HG02970 (cell line): Measurements from ENCODE around the gene NPIPA7.
"Not testable (repeated sequence)": the region's sequence is repeated elsewhere in the genome, so short reads cannot be mapped to it uniquely, and the experiment has no call there.

ENCODE experiments used
- ATAC-seq: cut with Tn5 transposase; IDR thresholded peaks from one replicate; pipeline ENCODE4 v1.9.1; 2021; ENCODE audit warnings: mild to moderate bottlenecking, moderate library complexity, moderate number of reproducible peaks; ENCODE audit not compliant: unreplicated experiment, low FRiP score

NPIPA7 gene

DNA sequence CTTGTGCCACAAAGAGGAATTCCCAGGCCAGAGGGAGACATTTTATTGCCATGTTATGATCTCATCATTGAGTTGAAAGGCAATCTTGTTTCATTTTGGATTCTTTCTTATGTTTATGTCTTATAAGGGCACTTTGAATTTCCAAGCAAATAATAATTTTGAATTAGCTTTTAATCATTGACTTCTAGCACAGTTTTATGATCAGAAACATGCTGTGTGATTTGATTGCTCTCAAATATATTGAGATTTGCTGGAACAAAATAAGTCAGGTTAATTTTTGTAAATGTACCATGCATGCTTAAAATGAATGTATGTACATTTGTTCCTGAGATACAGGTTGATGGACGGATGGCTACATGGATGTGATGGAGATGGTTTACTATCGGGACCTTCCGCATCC is at the start of gene NPIPA7:
TSS of gene NPIPA7 (plus strand) at position 301 of the 400 bp plus-strand sequence. CDS start 105 bp downstream, outside the sequence.
- ATAC-seq, result not testable (repeated sequence)

DNA sequence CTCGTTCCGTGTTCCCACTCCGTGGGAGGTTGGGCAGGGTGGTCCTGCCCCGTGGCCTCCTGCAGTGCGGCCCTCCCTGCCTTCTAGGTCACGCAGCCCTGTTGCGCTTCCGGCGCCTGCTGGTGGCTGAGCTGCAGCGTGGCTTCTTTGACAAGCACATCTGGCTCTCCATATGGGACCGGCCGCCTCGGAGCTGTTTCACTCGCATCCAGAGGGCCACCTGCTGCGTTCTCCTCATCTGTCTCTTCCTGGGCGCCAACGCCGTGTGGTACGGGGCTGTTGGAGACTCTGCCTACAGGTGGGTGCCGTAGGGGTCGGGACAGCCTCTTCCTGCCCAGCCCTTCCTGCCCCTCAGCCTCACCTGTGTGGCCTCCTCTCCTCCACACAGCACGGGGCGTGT is 47.5 kb upstream of the NPIPA7 start:
- ATAC-seq, result not testable (repeated sequence)

DNA sequence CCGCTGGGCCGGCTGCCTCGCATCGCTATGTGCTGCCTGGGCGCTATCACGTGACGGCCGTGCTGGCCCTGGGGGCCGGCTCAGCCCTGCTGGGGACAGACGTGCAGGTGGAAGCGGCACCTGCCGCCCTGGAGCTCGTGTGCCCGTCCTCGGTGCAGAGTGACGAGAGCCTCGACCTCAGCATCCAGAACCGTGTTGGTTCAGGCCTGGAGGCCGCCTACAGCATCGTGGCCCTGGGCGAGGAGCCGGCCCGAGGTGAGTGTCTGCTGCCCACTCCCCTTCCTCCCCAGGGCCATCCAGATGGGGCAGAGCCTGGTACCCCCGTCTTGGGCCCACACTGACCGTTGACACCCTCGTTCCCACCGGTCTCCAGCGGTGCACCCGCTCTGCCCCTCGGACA is 21.4 kb upstream of the NPIPA7 start:
- not testable (repeated sequence) for ATAC-seq

DNA sequence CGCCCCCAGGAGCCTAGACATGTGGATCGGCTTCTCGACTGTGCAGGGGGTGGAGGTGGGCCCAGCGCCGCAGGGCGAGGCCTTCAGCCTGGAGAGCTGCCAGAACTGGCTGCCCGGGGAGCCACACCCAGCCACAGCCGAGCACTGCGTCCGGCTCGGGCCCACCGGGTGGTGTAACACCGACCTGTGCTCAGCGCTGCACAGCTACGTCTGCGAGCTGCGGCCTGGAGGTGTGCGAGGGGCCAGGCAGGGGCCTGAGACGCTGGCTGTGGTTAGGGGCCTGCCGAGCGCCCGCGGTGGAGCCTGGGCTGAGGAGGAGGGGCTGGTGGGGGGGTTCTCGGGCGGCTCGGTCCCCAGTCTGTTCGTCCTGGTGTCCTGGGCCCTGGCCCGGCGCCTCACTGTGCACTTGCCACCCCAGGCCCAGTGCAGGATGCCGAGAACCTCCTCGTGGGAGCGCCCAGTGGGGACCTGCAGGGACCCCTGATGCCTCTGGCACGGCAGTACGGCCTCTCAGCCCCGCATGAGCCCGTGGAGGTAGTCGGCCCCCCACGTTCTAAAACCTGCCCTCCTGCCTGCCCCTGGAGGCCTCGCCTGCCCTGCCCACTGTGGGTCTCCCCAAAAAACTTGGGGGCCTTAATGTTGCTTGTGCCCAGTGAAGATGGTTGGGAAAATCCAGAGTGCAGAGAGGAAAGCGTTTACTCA is 20.2 kb upstream of the NPIPA7 start:
- not testable (repeated sequence) for ATAC-seq

DNA sequence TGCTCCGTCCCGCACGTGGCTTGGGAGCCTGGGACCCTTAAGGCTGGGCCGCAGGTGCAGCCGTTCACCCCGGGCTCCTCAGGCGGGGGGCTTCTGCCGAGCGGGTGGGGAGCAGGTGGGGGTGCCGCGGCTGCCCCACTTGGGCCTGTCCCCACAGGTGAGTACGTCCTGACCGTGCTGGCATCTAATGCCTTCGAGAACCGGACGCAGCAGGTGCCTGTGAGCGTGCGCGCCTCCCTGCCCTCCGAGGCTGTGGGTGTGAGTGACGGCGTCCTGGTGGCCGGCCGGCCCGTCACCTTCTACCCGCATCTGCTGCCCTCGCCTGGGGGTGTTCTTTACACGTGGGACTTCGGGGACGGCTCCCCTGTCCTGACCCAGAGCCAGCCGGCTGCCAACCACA is 15.3 kb upstream of the NPIPA7 start:
- not testable (repeated sequence) for ATAC-seq

DNA sequence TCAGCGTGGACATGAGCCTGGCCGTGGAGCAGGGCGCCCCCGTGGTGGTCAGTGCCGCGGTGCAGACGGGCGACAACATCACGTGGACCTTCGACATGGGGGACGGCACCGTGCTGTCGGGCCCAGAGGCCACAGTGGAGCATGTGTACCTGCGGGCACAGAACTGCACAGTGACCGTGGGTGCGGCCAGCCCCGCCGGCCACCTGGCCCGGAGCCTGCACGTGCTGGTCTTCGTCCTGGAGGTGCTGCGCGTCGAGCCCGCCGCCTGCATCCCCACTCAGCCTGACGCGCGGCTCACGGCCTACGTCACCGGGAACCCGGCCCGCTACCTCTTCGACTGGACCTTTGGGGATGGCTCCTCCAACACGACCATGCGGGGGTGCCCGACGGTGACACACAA is 14.8 kb upstream of the NPIPA7 start:
- not testable (repeated sequence) for ATAC-seq

DNA sequence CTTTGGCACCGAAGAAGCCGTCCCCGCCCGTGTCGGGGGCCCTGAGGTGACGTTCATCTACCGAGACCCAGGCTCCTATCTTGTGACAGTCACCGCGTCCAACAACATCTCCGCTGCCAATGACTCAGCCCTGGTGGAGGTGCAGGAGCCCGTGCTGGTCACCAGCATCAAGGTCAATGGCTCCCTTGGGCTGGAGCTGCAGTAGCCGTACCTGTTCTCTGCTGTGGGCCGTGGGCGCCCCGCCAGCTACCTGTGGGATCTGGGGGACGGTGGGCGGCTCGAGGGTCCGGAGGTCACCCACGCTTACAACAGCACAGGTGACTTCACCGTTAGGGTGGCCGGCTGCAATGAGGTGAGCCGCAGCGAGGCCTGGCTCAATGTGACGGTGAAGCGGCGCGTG is 14.2 kb upstream of the NPIPA7 start:
- not testable (repeated sequence) for ATAC-seq

DNA sequence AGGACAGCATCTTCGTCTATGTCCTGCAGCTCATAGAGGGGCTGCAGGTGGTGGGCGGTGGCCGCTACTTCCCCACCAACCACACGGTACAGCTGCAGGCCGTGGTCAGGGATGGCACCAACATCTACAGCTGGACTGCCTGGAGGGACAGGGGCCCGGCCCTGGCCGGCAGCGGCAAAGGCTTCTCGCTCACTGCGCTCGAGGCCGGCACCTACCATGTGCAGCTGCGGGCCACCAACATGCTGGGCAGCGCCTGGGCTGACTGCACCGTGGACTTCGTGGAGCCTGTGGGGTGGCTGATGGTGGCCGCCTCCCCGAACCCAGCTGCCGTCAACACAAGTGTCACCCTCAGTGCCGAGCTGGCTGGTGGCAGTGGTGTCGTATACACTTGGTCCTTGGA is 13.6 kb upstream of the NPIPA7 start:
- ATAC-seq, result not testable (repeated sequence)

DNA sequence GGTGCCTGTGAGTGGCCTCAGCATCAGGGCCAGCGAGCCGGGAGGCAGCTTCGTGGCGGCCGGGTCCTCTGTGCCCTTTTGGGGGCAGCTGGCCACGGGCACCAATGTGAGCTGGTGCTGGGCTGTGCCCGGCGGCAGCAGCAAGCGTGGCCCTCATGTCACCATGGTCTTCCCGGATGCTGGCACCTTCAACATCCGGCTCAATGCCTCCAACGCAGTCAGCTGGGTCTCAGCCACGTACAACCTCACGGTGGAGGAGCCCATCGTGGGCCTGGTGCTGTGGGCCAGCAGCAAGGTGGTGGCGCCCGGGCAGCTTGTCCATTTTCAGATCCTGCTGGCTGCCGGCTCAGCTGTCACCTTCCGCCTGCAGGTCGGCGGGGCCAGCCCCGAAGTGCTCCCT is 13.1 kb upstream of the NPIPA7 start:
- not testable (repeated sequence) for ATAC-seq

DNA sequence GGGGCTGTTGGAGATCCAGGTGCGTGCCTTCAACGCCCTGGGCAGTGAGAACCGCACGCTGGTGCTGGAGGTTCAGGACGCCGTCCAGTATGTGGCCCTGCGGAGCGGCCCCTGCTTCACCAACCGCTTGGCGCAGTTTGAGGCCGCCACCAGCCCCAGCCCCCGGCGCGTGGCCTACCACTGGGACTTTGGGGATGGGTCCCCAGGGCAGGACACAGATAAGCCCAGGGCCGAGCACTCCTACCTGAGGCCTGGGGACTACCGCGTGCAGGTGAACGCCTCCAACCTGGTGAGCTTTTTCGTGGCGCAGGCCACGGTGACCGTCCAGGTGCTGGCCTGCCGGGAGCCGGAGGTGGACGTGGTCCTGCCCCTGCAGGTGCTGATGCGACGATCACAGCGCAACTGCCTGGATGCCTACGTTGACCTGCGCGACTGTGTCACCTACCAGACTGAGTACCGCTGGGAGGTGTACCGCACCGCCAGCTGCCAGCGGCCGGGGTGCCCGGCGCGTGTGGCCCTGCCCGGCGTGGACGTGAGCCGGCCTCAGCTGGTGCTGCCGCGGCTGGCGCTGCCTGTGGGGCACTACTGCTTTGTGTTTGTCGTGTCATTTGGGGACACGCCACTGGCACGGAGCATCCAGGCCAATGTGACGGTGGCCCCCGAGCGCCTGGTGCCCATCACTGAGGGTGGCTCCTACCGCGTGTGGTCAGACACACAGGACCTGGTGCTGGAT is 12.2 kb upstream of the NPIPA7 start:
- ATAC-seq, result not testable (repeated sequence)

DNA sequence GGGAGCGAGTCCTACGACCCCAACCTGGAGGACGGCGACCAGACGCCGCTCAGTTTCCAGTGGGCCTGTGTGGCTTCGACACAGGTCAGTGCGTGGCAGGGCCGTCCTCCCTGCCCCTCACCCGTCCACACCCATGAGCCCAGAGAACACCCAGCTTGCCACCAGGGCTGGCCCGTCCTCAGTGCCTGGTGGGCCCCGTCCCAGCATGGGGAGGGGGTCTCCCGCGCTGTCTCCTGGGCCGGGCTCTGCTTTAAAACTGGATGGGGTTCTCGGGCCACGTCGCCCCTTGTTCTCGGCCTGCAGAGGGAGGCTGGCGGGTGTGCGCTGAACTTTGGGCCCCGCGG is 11.7 kb upstream of the NPIPA7 start:
- not testable (repeated sequence) for ATAC-seq

DNA sequence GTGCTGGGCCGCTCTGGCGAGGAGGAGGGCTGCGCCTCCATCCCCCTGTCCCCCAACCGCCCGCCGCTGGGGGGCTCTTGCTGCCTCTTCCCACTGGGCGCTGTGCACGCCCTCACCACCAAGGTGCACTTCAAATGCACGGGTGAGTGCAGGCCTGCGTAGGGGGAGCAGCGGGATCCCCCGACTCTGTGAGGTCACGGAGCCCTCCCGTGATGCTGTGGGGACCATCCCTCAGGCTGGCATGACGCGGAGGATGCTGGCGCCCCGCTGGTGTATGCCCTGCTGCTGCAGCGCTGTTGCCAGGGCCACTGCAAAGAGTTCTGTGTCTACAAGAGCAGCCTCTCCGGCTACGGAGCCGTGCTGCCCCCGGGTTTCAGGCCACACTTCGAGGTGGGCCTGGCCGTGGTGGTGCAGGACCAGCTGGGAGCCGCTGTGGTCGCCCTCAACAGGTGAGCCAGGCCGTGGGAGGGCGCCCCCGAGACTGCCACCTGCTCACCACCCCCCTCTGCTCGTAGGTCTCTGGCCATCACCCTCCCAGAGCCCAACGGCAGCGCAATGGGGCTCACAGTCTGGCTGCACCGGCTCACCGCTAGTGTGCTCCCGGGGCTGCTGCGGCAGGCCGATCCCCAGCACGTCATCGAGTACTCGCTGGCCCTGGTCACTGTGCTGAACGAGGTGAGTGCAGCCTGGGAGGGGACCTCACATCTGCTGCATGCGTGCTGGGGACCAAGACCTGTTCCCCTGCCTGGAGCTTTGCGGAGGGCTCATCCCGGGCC is 9.7 kb upstream of the NPIPA7 start:
- not testable (repeated sequence) for ATAC-seq

DNA sequence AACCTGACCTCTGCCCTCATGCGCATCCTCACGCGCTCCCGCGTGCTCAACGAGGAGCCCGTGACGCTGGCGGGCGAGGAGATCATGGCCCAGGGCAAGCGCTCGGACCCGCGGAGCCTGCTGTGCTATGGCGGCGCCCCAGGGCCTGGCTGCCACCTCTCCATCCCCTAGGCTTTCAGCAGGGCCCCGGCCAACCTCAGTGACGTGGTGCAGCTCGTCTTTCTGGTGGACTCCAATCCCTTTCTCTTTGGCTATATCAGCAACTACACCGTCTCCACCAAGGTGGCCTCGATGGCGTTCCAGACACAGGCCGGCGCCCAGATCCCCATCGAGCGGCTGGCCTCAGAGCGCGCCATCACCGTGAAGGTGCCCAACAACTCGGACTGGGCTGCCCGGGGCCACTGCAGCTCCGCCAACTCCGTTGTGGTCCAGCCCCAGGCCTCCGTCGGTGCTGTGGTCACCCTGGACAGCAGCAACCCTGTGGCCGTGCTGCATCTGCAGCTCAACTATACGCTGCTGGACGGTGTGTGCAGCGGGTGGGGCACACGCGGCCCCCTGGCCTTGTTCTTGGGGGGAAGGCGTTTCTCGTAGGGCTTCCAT is 7.7 kb upstream of the NPIPA7 start:
- ATAC-seq, result not testable (repeated sequence)

DNA sequence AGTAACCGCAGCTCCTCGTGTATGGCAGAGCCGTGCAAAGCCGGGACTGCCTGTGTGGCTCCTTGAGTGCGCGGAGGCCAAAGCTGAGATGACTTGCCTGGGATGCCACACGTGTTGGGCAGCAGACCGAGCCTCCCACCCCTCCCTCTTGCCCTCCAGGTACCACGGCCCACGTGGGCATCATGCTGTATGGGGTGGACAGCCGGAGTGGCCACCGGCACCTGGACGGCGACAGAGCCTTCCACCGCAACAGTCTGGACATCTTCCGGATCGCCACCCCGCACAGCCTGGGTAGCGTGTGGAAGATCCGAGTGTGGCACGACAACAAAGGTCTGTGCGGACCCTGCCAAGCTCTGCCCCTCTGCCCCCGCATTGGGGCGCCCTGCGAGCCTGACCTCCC is 4.7 kb upstream of the NPIPA7 start:
- not testable (repeated sequence) for ATAC-seq

DNA sequence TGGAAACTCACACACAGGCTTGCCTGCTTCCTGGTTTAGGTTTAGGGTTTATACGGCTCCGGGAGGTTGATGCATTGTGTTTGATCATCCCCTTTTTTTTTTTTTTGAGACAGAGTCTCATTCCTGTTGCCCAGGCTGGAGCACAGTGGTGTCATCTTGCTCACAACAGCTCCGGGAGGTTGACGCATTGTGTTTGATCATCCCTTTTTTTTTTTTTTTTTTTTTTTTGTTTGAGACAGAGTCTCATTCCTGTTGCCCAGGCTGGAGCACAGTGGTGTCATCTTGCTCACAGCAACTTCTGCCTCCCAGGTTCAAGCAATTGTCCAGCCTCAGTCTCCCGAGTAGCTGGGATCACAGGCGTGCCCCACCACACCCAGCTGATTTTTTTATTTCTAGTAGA is 20.7 kb downstream of the NPIPA7 start:
- not testable (repeated sequence) for ATAC-seq

DNA sequence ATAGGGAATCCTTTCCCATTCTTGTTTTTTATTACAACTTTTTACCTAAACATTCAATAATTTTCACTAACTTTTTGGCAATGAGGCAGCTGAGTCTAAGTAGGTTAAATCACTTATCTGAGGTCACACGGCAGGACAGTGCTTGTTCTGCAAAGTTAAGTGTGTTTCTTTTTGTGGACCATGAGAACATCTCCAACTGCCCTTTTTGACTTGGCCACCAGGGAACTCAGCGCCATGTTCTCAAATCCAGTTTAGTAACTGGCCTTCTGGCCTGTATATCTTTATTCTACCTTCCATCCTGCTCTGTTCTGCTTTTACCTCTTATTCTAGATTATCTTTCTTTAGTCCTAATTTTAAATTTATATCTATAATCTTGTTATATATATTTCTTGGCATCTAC is 23.4 kb downstream of the NPIPA7 start:
- ATAC-seq, result not testable (repeated sequence)

DNA sequence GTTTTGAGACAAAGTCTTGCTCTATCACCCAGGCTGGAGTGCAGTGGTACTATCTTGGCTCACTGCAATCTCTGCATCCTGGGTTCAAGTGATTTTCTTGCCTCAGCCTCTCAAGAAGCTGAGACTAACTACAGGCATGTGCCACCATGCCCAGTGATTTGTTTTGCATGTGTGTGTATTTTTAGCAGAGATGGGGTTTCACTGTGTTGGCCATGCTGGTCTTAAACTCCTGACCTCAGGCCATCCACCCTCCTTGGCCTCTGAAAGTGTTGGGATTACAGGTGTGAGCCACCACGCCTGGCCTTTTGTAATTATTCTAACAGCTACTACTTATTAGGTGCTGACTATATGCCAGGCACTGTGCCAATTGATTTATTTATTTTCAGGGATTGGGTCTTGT is 25.3 kb downstream of the NPIPA7 start:
- not testable (repeated sequence) for ATAC-seq

DNA sequence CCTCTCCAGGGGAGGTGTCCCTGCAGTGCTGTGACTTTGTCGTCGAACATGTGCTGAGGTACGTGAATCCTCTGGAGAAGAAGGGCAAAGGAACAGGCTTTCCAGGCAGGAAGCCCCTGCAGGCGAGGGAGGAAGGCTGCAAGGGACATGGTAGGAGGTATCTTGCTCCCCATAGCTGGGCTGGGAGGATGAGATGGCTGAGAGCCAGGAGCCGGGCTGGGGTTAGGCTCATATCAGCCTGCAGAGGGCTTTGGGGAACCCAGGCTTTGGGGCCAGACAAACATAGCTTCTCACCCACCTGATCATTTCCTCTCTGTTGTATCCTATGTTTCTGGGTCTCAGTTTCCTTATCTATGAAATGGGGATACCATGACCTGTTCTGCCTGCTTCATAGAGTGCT is 26.5 kb downstream of the NPIPA7 start:
- not testable (repeated sequence) for ATAC-seq

DNA sequence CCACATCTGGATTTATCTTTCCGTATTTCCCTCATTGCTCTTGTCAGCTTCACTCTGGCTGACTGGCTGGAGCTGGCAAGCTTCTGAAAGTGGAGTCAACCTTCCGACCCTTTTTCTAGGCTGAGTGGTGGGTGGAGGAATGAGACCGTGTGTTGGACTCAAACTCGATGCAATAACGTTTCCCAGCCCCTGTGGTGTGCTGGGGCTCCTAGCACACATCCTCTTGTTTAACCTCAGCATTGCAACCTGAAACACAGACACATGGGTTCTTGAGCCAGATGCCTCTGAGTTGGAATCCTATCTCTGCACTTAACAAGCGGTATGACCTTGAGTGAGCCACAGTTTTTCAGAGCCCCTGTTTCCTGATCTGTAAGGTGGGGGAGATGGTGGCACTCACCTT is 29.5 kb downstream of the NPIPA7 start:
- not testable (repeated sequence) for ATAC-seq

DNA sequence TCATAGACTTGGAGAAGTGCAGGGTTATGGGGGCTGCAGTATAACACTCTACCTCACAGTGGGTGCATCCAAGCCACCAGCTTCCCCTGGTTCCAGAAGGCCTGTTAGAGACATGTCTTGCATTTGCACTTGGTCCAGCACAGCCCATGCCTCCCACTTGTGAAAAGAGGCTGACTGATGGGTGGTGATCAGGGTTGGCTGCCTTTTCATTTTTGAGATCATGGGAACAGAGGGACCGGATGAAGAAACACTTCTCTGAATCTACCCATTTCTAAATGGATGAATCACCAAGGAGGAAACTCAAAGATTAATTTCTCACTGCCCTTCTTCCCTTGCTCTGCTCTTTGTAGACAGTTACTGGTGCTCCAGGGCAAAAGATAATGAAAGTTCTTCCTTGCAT is 34.8 kb downstream of the NPIPA7 start:
- not testable (repeated sequence) for ATAC-seq

DNA sequence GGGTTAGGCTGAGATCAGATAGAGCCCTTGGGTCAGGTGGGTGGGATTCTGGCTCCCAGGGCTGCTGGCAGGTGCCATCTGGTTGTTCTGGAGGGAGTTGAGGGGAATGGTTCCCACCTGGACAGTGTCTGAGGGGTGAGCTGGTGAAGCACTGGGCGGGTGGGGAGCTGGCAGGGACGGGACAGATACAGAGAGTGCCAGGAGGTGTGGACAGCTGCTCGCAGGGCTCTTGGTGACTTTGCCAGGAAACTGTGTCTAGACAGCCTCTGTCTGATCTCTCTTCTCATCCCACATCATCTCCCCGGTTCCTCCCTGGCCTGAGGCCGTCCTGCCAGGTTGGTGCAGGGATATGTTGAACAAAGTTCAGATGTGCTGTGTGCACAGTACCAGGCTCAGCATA is 38.1 kb downstream of the NPIPA7 start:
- not testable (repeated sequence) for ATAC-seq
